Stimulated activated CD4-positive, alpha-beta T cell treated with anti-CD3 and anti-CD28 coated beads, Interleukin-15, amount 100 ng/mL, for 48 hours (primary cell): ENCODE data around the gene TFF3.

Experiments
- DNase-seq, 2 donors: peaks; one replicate each; pipeline ENCODE4 v3.0.0-alpha.2; 2020; ENCODE audit warnings: low read depth in 2 of 2

The TFF3 gene

GRCh38 chr21:42346866-42347600, 31.8 kb upstream of the TFF3 start:
- no peak for DNase-seq

GRCh38 chr21:42346441-42346840, 31.2 kb upstream of the TFF3 start:
- DNase-seq: no peak

GRCh38 chr21:42344631-42345030, 29.4 kb upstream of the TFF3 start:
- DNase-seq: no peak

GRCh38 chr21:42343963-42344510, 28.8 kb upstream of the TFF3 start:
- DNase-seq: no peak

- DNase-seq: no peak
Measured at GRCh38 chr21:42343556-42343955, 28.3 kb upstream of the TFF3 start.

GRCh38 chr21:42343101-42343500, 27.9 kb upstream of the TFF3 start:
- DNase-seq: no peak

GRCh38 chr21:42341776-42342542, 26.8 kb upstream of the TFF3 start:
- no peak for DNase-seq

- no peak for DNase-seq
Measured at GRCh38 chr21:42340187-42341050, 25.2 kb upstream of the TFF3 start.

- no peak for DNase-seq
Measured at GRCh38 chr21:42338729-42339715, 23.8 kb upstream of the TFF3 start.

GRCh38 chr21:42337830-42338728, 22.9 kb upstream of the TFF3 start:
- DNase-seq: peak; percentile 71 to 73

GRCh38 chr21:42337276-42337675, 22.1 kb upstream of the TFF3 start:
- DNase-seq: no peak

GRCh38 chr21:42336054-42336453, 20.8 kb upstream of the TFF3 start:
- DNase-seq: no peak

GRCh38 chr21:42332557-42333317, 17.5 kb upstream of the TFF3 start:
- DNase-seq: no peak

- no peak for DNase-seq
Measured at GRCh38 chr21:42331660-42332059, 16.5 kb upstream of the TFF3 start.

- DNase-seq: no peak
Measured at GRCh38 chr21:42330380-42331371, 15.5 kb upstream of the TFF3 start.

- no peak for DNase-seq
Measured at GRCh38 chr21:42324896-42325295, 9.7 kb upstream of the TFF3 start.

- DNase-seq: no peak
Measured at GRCh38 chr21:42321845-42322244, 6.6 kb upstream of the TFF3 start.

GRCh38 chr21:42321231-42321630, 6.0 kb upstream of the TFF3 start:
- DNase-seq: no peak
